Natural killer cell treated with Interleukin-12 subunit alpha and Interleukin-12 subunit beta and Interleukin-15 and Interleukin-18, amount 100 ng/mL, for 72 hours (primary cell): ENCODE measurements around the gene DENND1A. TPM values are rescaled to one million over a fixed set of nuclear protein-coding genes. Genes with fewer than 3 reads are reported as not detected.

Source experiments
- ATAC-seq, 2 donors: fragments of 150-1000 bp; cut with Tn5 transposase in 1 of 2; sonication (Bioruptor Pico), chemical (Tn5 transposase) in 1 of 2; 2 replicates each; pipeline ENCODE4 v1.10.0; 2021
- DNase-seq: peaks from one replicate; pipeline ENCODE4 v3.0.0; 2022; ENCODE audit warnings: low spot score
- H3K27ac Mint-ChIP-seq, 2 donors: 1 replicate in 1 of 2; 2 replicates in 1 of 2; pipeline ENCODE4 v1.8.0; 2022; ENCODE audit warnings: mixed read lengths in 2 of 2, mild to moderate bottlenecking in 1 of 2, moderate library complexity in 1 of 2
- H3K27me3 Mint-ChIP-seq, 2 donors: 1 replicate in 1 of 2; 2 replicates in 1 of 2; pipeline ENCODE4 v1.8.0; 2022; ENCODE audit warnings: mixed read lengths in 2 of 2
- H3K36me3 Mint-ChIP-seq: one replicate; pipeline ENCODE4 v1.8.0; 2022; ENCODE audit warnings: mixed read lengths
- H3K4me1 Mint-ChIP-seq, 2 donors: 1 replicate in 1 of 2; 2 replicates in 1 of 2; pipeline ENCODE4 v1.8.0; 2022; ENCODE audit warnings: low read depth in 2 of 2, mixed read lengths in 2 of 2, mild to moderate bottlenecking in 1 of 2
- H3K4me3 Mint-ChIP-seq: one replicate; pipeline ENCODE4 v1.8.0; 2022; ENCODE audit warnings: mixed read lengths
- H3K9me3 Mint-ChIP-seq: 2 replicates; pipeline ENCODE4 v1.8.0; 2022; ENCODE audit warnings: mixed read lengths
- total RNA-seq, 2 donors: library from RNA; stranded (reverse); gene quantifications; one replicate each; pipeline ENCODE4 v1.2.3, GENCODE V29; 2022

The DENND1A gene
- total RNA-seq, 2 donors from 2014 or later, result 24.6 to 28.8 TPM

GRCh38 chr9:123362856-123363255 lies 567.1 kb downstream of the DENND1A start:
- Mint-ChIP-seq H3K36me3 (no peaks in the 10 kb centered on the region), H3K4me3 (no peak overlapping the region), H3K27ac (no peak overlapping the region), H3K4me1 (peaks cover 4 to 6% of the 10 kb centered on the region in 2 donors), H3K27me3 (peaks cover 0 to 6% of the 10 kb centered on the region in 2 donors), H3K9me3 (no peaks in the 10 kb centered on the region)
- ATAC-seq, result no peak
- DNase-seq, result no peak

GRCh38 chr9:123361731-123362510 lies 568.0 kb downstream of the DENND1A start:
- Mint-ChIP-seq H3K4me3 (no peak overlapping the region), H3K36me3 (no peaks in the 10 kb centered on the region), H3K27ac (no peak overlapping the region), H3K4me1 (peaks cover 4 to 6% of the 10 kb centered on the region in 2 donors), H3K27me3 (peaks cover 0 to 2% of the 10 kb centered on the region in 2 donors), H3K9me3 (no peaks in the 10 kb centered on the region)
- ATAC-seq (no peak), DNase-seq (no peak)

GRCh38 chr9:123361086-123361730 lies 568.7 kb downstream of the DENND1A start:
- Mint-ChIP-seq H3K27ac (no peak overlapping the region), H3K36me3 (no peaks in the 10 kb centered on the region), H3K27me3 (peaks cover 0 to 2% of the 10 kb centered on the region in 2 donors), H3K9me3 (no peaks in the 10 kb centered on the region), H3K4me1 (peaks cover 4 to 6% of the 10 kb centered on the region in 2 donors), H3K4me3 (no peak overlapping the region)
- DNase-seq, result no peak
- no peak for ATAC-seq

GRCh38 chr9:123360161-123361085 lies 569.5 kb downstream of the DENND1A start:
- Mint-ChIP-seq H3K27ac (no peak overlapping the region), H3K9me3 (no peaks in the 10 kb centered on the region), H3K4me3 (no peak overlapping the region), H3K4me1 (peaks cover 4 to 6% of the 10 kb centered on the region in 2 donors), H3K36me3 (no peaks in the 10 kb centered on the region), H3K27me3 (peaks cover 0 to 2% of the 10 kb centered on the region in 2 donors)
- ATAC-seq (no peak), DNase-seq (no peak)

GRCh38 chr9:123359546-123359945 lies 570.4 kb downstream of the DENND1A start:
- Mint-ChIP-seq H3K4me1 (peaks cover 4 to 6% of the 10 kb centered on the region in 2 donors), H3K36me3 (no peaks in the 10 kb centered on the region), H3K27me3 (peaks cover 0 to 2% of the 10 kb centered on the region in 2 donors), H3K4me3 (no peak overlapping the region), H3K9me3 (no peaks in the 10 kb centered on the region), H3K27ac (no peak overlapping the region)
- no peak for DNase-seq
- no peak for ATAC-seq

GRCh38 chr9:123359106-123359505 lies 570.8 kb downstream of the DENND1A start:
- no peak for ATAC-seq
- Mint-ChIP-seq H3K4me3 (no peak overlapping the region), H3K4me1 (peaks cover 5 to 9% of the 10 kb centered on the region in 2 donors), H3K27ac (no peak overlapping the region), H3K27me3 (peaks cover 0 to 3% of the 10 kb centered on the region in 2 donors), H3K9me3 (no peaks in the 10 kb centered on the region), H3K36me3 (no peaks in the 10 kb centered on the region)
- no peak for DNase-seq

- no peaks in the 10 kb centered on the region for H3K9me3 Mint-ChIP-seq
- no peak overlapping the region for H3K4me3 Mint-ChIP-seq
- ATAC-seq (no peak), DNase-seq (no peak)
- H3K4me1 Mint-ChIP-seq, result peaks cover 7 to 12% of the 10 kb centered on the region in 2 donors
- H3K27me3 Mint-ChIP-seq, result peaks cover 0 to 5% of the 10 kb centered on the region in 2 donors
- no peak overlapping the region for H3K27ac Mint-ChIP-seq
- no peaks in the 10 kb centered on the region for H3K36me3 Mint-ChIP-seq
These were observed 571.6 kb downstream of the DENND1A start for GRCh38 chr9:123358181-123358905.

- Mint-ChIP-seq H3K36me3 (no peaks in the 10 kb centered on the region), H3K9me3 (no peaks in the 10 kb centered on the region), H3K27ac (no peak overlapping the region), H3K4me3 (no peak overlapping the region), H3K4me1 (peaks cover 7 to 12% of the 10 kb centered on the region in 2 donors), H3K27me3 (peaks cover 2 to 7% of the 10 kb centered on the region in 2 donors)
- DNase-seq (no peak), ATAC-seq (no peak)
These were observed 572.2 kb downstream of the DENND1A start for GRCh38 chr9:123357743-123358059.

- Mint-ChIP-seq H3K27ac (no peak overlapping the region), H3K4me1 (peaks cover 7 to 12% of the 10 kb centered on the region in 2 donors), H3K36me3 (no peaks in the 10 kb centered on the region), H3K9me3 (no peaks in the 10 kb centered on the region), H3K27me3 (peaks cover 6 to 10% of the 10 kb centered on the region in 2 donors), H3K4me3 (no peak overlapping the region)
- no peak for DNase-seq
- ATAC-seq, result no peak
These were observed 572.8 kb downstream of the DENND1A start for GRCh38 chr9:123356851-123357742.

GRCh38 chr9:123355761-123356431 lies 574.0 kb downstream of the DENND1A start, which contains the start of gene CRB2:
Gene CRB2 (plus strand): TSS chr9:123356197. CDS start chr9:123356261, 64 bp downstream.
- H3K27me3 Mint-ChIP-seq, result peaks cover 6 to 10% of the 10 kb centered on the region in 2 donors
- ATAC-seq (no peak), DNase-seq (no peak)
- no peaks in the 10 kb centered on the region for H3K36me3 Mint-ChIP-seq
- H3K27ac Mint-ChIP-seq, result no peak within 1 kb of the TSS
- H3K4me1 Mint-ChIP-seq, result peaks cover 7 to 12% of the 10 kb centered on the region in 2 donors
- no peaks in the 10 kb centered on the region for H3K9me3 Mint-ChIP-seq
- H3K4me3 Mint-ChIP-seq, result no peak within 1 kb of the TSS

- H3K4me1 Mint-ChIP-seq, result peaks cover 7 to 11% of the 10 kb centered on the region in 2 donors
- no peak overlapping the region for H3K27ac Mint-ChIP-seq
- H3K36me3 Mint-ChIP-seq, result no peaks in the 10 kb centered on the region
- peaks cover 6 to 18% of the 10 kb centered on the region in 2 donors for H3K27me3 Mint-ChIP-seq
- no peaks in the 10 kb centered on the region for H3K9me3 Mint-ChIP-seq
- ATAC-seq, result no peak
- no peak overlapping the region for H3K4me3 Mint-ChIP-seq
- DNase-seq, result no peak
These were observed 575.0 kb downstream of the DENND1A start for GRCh38 chr9:123354806-123355508.
